A549 (cell line): ENCODE data around the gene WWP2. TPM values are rescaled to one million over a fixed set of nuclear protein-coding genes. Genes with fewer than 3 reads are reported as not detected.

Experiments
- ATAC-seq, 2 experiments: fragments of 200-7000 bp in 1 of 2; fragments of >200 bp in 1 of 2; cut with Nextera tagmentation in 1 of 2; cut with Tn5 transposase in 1 of 2; 3 replicates each; pipeline versions ENCODE4 v1.8.0 to v1.9.1; 2018 to 2020; ENCODE audit warnings: mild to moderate bottlenecking in 1 of 2, moderate library complexity in 1 of 2
- CTCF ChIA-PET: fragments of 300-600 bp; sonication (Branson Sonifier 250); formaldehyde crosslinking; extraction: SDS; loops from one replicate; lab custom pipeline; 2021; ENCODE audit warnings: antibody characterized with exemption, inconsistent platforms; lab: Yijun Ruan, JAX
- POLR2A ChIA-PET: fragments of 350-600 bp; formaldehyde crosslinking; extraction: SDS; loops from one replicate; lab custom pipeline; 2021; ENCODE audit warnings: antibody characterized with exemption, inconsistent platforms; lab: Yijun Ruan, JAX
- DNase-seq, 2 experiments: peaks; one replicate each; pipeline versions ENCODE4 v3.0.0 to v3.0.0-alpha.2; 2011 to 2016; ENCODE audit warnings: low read depth in 1 of 2, low spot score in 1 of 2
- FAIRE-seq: peaks from 2 replicates; lab custom pipeline; 2011; peaks lifted over from hg19 to GRCh38; lab: Jason Lieb, UNC
- H3K27ac ChIP-seq, 2 experiments: fragments of >200 bp; sonication (Bioruptor Twin); formaldehyde crosslinking; 3 replicates each; pipeline ENCODE4 v1.5.1; 2016 to 2017
- H3K4me1 ChIP-seq: fragments of >200 bp; sonication (Bioruptor Twin); formaldehyde crosslinking; 3 replicates; pipeline ENCODE4 v1.6.1; 2016
- H3K4me2 ChIP-seq: fragments of >200 bp; sonication (Bioruptor Twin); formaldehyde crosslinking; 3 replicates; pipeline ENCODE4 v1.6.1; 2016
- H3K4me3 ChIP-seq: fragments of >200 bp; sonication (Bioruptor Twin); formaldehyde crosslinking; 3 replicates; pipeline ENCODE4 v1.5.1; 2016
- H3K9me3 ChIP-seq: fragments of >200 bp; sonication (Bioruptor Twin); formaldehyde crosslinking; 3 replicates; pipeline ENCODE4 v1.6.1; 2016
- BHLHE40 ChIP-seq: IDR thresholded peaks from 2 replicates; pipeline ENCODE4 v1.6.1; 2012; ENCODE audit warnings: low read depth, low read length, inconsistent platforms
- CBX2 ChIP-seq: fragments of 200-600 bp; sonication (generic); IDR thresholded peaks from 2 replicates; pipeline ENCODE4 v1.6.1; 2016; ENCODE audit warnings: low read depth, mild to moderate bottlenecking, borderline replicate concordance
- CEBPB ChIP-seq, 2 experiments: fragments of >200 bp in 1 of 2; sonication (Bioruptor Twin) in 1 of 2; formaldehyde crosslinking in 1 of 2; IDR thresholded peaks; 2 replicates each; pipeline ENCODE4 v1.6.1; 2012 to 2016
- FOSB ChIP-seq: fragments of 250-450 bp; sonication (Bioruptor Pico); IDR thresholded peaks from 2 replicates; pipeline ENCODE4 v1.5.0; 2020; ENCODE audit warnings: mild to moderate bottlenecking, moderate library complexity
- FOSL2 ChIP-seq, 2 experiments: fragments of 450-650 bp in 1 of 2; fragments of >200 bp in 1 of 2; sonication (Bioruptor Twin) in 1 of 2; formaldehyde crosslinking; IDR thresholded peaks; 2 replicates each; pipeline versions ENCODE4 v1.5.0 to v1.6.1; 2016 to 2020; ENCODE audit warnings: mild to moderate bottlenecking in 1 of 2, moderate library complexity in 1 of 2
- HOXA7 ChIP-seq: fragments of 250-450 bp; sonication (Bioruptor Pico); IDR thresholded peaks from 2 replicates; pipeline ENCODE4 v1.5.0; 2020; ENCODE audit warnings: mild to moderate bottlenecking, moderate library complexity
- HOXB13 ChIP-seq: fragments of 250-450 bp; sonication (Bioruptor Pico); IDR thresholded peaks from 2 replicates; pipeline ENCODE4 v1.5.0; 2020; ENCODE audit warnings: low read depth, mild to moderate bottlenecking, moderate library complexity
- HOXB5 ChIP-seq: fragments of 250-450 bp; sonication (Bioruptor Pico); IDR thresholded peaks from 2 replicates; pipeline ENCODE4 v1.5.0; 2020; ENCODE audit warnings: mild to moderate bottlenecking, moderate library complexity
- JUNB ChIP-seq: fragments of >200 bp; sonication (Bioruptor Twin); formaldehyde crosslinking; IDR thresholded peaks from 2 replicates; pipeline ENCODE4 v1.6.1; 2016
- MAFK ChIP-seq: fragments of 450-650 bp; IDR thresholded peaks from 2 replicates; pipeline ENCODE4 v1.6.1; 2014; ENCODE audit not compliant: partially characterized antibody
- MAZ ChIP-seq: fragments of 150-350 bp; IDR thresholded peaks from 2 replicates; pipeline ENCODE4 v1.6.1; 2014; ENCODE audit warnings: antibody characterized with exemption, low read depth, low read length, borderline replicate concordance
- MYC ChIP-seq: IDR thresholded peaks from 2 replicates; pipeline ENCODE4 v1.6.1; 2012; ENCODE audit warnings: mild to moderate bottlenecking, inconsistent platforms, low read length, improper control_type of control experiment, borderline replicate concordance
- NPAS2 ChIP-seq: fragments of 250-450 bp; sonication (Bioruptor Pico); IDR thresholded peaks from 2 replicates; pipeline ENCODE4 v1.8.0; 2022; ENCODE audit warnings: mild to moderate bottlenecking, moderate library complexity, borderline replicate concordance
- RAD21 ChIP-seq, 2 experiments: fragments of >200 bp in 1 of 2; sonication (Bioruptor Twin) in 1 of 2; formaldehyde crosslinking in 1 of 2; IDR thresholded peaks in 1 of 2; conservative IDR thresholded peaks in 1 of 2; 2 replicates in 1 of 2; 3 replicates in 1 of 2; pipeline ENCODE4 v1.6.1; 2012 to 2018; ENCODE audit warnings: inconsistent platforms in 1 of 2
- RCOR1 ChIP-seq: fragments of 150-350 bp; IDR thresholded peaks from 2 replicates; pipeline ENCODE4 v1.6.1; 2014; ENCODE audit warnings: antibody characterized with exemption, low read length, low read depth
- ZFP36 ChIP-seq: fragments of 450-650 bp; IDR thresholded peaks from 2 replicates; pipeline ENCODE4 v1.6.1; 2014; ENCODE audit warnings: borderline replicate concordance; ENCODE audit not compliant: partially characterized antibody
- WGBS: methylation state at CpG from one replicate; pipeline ENCODE4 v1.1.6; 2017; ENCODE audit errors: missing lambda C conversion rate; 5-methylcytosine and 5-hydroxymethylcytosine counted together
- polyA plus RNA-seq, 4 experiments: library from polyadenylated mRNA; depleted of rRNA in 3 of 4; stranded (reverse); fragments of >200 nt; fragmentation: RNase III in 1 of 4; extraction: RNeasy Plus Mini Kit Qiagen cat#74134 plus additional on column Dnase treatment in 1 of 4; gene quantifications; 2 replicates in 3 of 4; 3 replicates in 1 of 4; pipeline ENCODE4 v1.2.3, GENCODE V29; 2011 to 2017
- TF ChIP-seq, protein P1 (sequence below): IDR thresholded peaks from 2 replicates; pipeline ENCODE4 v1.6.1; 2012
- TF ChIP-seq, protein P2 (sequence below): fragments of >200 bp; sonication (Bioruptor Twin); formaldehyde crosslinking; IDR thresholded peaks from 3 replicates; pipeline ENCODE4 v1.5.1; 2016
- TF ChIP-seq, protein P3 (sequence below): fragments of >200 bp; sonication (Bioruptor Twin); formaldehyde crosslinking; IDR thresholded peaks from 2 replicates; pipeline ENCODE4 v1.6.1; 2016
- TF ChIP-seq, protein P4 (sequence below): fragments of 450-650 bp; IDR thresholded peaks from 2 replicates; pipeline ENCODE4 v1.6.1; 2014; ENCODE audit warnings: antibody characterized with exemption

The WWP2 gene
- polyA plus RNA-seq, 2 of the 4 experiments (the other 2 are of a cell fraction) = 16.1 to 16.2 TPM

DNA sequence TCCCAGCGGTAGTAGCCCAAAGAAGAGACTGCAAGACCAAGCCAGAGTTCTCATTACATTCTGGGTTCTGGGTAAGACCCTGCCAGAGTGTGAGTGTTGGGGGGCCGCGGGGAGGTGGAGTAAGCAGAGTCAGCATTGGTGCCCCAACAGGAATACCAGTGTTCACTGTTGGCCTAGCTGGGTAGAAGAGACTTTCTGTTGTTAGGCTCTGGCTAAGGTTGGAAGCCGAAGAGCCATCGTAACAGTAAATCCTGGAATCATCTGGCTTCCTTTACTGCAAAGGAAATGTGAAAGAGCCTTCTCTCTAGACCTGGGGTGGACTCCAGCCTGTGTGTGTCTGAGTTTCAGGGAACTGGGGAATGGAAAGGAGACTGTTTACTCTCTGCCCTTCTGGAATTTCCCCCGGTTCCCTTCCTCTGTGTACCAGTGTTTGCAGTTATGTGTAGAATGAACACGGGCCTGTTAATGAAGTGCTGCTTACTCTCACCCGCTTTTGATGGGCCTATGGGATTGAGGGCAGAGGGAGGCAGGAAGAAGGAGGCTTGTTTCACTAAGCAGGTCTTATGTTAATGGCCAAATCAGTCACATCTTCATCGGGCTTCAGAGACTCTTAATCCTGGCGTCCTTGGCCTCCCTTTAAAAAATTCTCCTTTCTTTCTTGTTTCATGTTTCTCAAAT is 68.5 kb downstream of the WWP2 start:
- WGBS = 42% methylated on average over 10 of the region's 10 CpGs
- peak; percentile 80 to 81; a peak in 5 of 6 replicates for ATAC-seq
- POLR2A ChIA-PET = no interaction called here
- Histone ChIP-seq H3K4me2 (peak overlapping the region; percentile 83), H3K4me3 (peak overlapping the region; percentile 5; the same call in 1 of the 3 replicates), H3K9me3 (no peaks in the 10 kb centered on the region), H3K27ac (peak overlapping the region; percentile 84 to 89), H3K4me1 (peaks cover 51% of the 10 kb centered on the region)
- peak; percentile 31 to 50 for DNase-seq
- CTCF ChIA-PET = interaction anchor here (1.3 to 2.3 kb wide), 4 partner anchors 34 to 107 kb away, joined by 3 to 9 read pairs (median 5); no protein-coding TSS in a partner anchor
- TF ChIP-seq, protein P1, sequence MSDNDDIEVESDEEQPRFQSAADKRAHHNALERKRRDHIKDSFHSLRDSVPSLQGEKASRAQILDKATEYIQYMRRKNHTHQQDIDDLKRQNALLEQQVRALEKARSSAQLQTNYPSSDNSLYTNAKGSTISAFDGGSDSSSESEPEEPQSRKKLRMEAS = 0 out of 2 replicates have a peak, but pooled peaks have one; percentile 35
- TF ChIP-seq FOSL2 (IDR thresholded peaks at IDR 0.05) (no peak), FOSL2 (CRISPR knock-in tag; IDR thresholded peaks at IDR 0.05) (no peak), RCOR1 (no peak), HOXB13 (CRISPR knock-in tag) (no peak)
- FAIRE-seq = peak; percentile 49

DNA sequence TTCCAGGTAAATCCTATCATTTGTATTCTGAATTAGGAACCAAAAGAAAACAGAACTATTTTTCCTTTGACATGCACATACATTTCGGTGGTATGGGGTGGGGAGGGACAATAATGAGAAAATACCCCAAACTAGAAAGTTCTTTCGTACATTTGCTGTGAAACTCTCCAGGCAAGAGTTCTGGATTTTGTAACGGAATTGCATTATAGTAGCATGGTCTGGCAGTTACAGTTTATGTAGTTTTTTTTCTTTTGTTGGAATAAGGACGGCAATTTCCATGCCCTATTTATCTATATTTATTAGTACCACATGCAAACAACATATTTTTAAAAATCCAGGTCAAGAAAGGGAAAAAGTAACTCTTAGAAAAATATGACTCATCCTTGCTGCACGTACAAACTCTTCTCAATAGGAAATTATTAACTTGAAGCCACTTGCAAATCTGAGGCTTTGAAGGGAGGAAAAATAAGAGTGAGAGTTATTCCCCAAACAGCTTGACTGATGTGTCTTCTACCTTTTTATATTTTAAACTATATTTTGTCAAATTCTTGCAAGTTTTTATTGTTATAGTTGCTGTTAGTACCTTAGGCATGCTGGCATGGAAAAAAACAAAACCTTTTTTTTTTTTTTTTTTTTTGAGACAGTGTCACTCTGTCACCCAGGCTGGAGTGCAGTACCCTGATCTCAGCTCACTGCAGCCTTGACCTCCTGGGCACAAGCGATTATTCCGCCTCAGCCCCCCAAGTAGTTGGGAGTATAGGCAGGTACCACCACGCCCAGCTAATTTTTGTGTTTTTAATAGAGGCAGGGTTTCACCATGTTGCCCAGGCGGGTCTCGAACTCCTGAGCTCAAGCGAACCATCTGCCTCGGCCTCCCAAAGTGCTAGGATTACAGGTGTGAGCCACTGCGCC is 69.3 kb downstream of the WWP2 start:
- H3K4me2 ChIP-seq = peak overlapping the region; percentile 83
- ChIA-PET POLR2A (no interaction called here), CTCF (no interaction called here)
- no peaks in the 10 kb centered on the region for H3K9me3 ChIP-seq
- peak overlapping the region; percentile 5; the same call in 1 of the 3 replicates for H3K4me3 ChIP-seq
- H3K4me1 ChIP-seq = peaks cover 50% of the 10 kb centered on the region
- 25% methylated on average over 13 of the region's 13 CpGs for WGBS
- no peak for FAIRE-seq
- peak; percentile 40 to 65 for DNase-seq
- TF ChIP-seq JUNB = peak; percentile 51; the same call in 1 of the 2 replicates
- TF ChIP-seq RCOR1 = no peak
- TF ChIP-seq FOSL2 (IDR thresholded peaks at IDR 0.05) = peak; percentile 45; the same call in 1 of the 2 replicates
- TF ChIP-seq FOSL2 (CRISPR knock-in tag; IDR thresholded peaks at IDR 0.05) = peak; percentile 95
- TF ChIP-seq, all 56 proteins: peak for 2
- H3K27ac ChIP-seq = peak overlapping the region; percentile 84 to 89
- ATAC-seq = peak; percentile 64 to 73; a peak in 3 of 6 replicates

DNA sequence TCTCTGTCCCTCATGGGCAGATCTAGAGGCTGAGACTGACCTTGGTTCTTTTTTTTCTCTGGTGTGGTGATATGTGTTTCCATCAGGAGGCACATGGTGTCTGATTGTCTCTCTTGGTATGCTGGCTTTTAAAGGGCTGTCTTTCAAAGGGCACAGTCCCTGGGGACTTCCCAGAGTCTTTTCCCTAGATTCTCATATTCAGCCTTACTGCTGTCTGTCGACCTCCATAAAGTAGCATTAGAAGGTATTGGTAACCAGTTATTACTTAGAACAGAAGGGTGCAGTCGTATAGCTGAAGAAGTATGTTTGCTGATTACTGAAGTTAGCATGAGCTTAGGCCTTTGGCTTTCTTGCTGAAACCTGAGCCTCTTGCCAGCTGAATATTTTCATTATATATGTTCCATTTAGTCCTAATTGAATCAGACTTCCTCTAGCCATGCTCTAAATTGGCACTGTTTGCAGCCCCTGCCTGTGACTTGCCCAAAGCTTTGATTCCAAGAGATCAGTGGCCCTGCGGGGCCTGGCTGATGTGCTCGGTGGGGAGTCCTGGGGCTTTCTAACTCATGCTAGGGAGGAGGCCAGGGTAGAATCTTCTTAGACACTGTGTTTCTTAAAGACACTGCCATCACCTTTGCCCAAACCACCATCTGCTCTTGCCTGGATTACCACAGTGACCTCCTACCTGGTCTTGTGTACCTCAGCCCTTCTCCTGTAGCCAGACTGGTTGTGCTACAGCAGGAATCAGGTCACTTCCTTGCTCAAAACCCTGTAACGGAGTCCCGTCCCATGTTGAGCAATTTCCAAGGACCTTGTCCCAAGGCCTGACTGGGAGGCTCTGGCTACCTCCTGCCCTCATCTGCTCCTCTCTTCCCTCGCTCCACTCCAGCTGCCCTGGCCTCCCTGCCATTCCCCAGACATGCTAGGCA is 71.5 kb downstream of the WWP2 start:
- ATAC-seq (no peak), FAIRE-seq (no peak), DNase-seq (no peak)
- peaks cover 39% of the 10 kb centered on the region for H3K4me1 ChIP-seq
- 0 out of 3 replicates have a peak overlapping the region, but pooled peaks have one; percentile 12 for H3K4me2 ChIP-seq
- H3K9me3 ChIP-seq = no peaks in the 10 kb centered on the region
- TF ChIP-seq HOXB5 (no peak), FOSB (CRISPR knock-in tag) (no peak), CEBPB (IDR thresholded peaks at IDR 0.05) (no peak), MAFK (no peak), ZFP36 (no peak), MAZ (no peak), BHLHE40 (no peak), MYC (no peak), RAD21 (conservative IDR thresholded peaks at IDR 0.05 in 1 of 2, IDR thresholded peaks at IDR 0.05 in 1 of 2) (no peak), NPAS2 (CRISPR knock-in tag) (no peak), CBX2 (no peak), HOXA7 (CRISPR knock-in tag) (no peak)
- TF ChIP-seq, protein P2, sequence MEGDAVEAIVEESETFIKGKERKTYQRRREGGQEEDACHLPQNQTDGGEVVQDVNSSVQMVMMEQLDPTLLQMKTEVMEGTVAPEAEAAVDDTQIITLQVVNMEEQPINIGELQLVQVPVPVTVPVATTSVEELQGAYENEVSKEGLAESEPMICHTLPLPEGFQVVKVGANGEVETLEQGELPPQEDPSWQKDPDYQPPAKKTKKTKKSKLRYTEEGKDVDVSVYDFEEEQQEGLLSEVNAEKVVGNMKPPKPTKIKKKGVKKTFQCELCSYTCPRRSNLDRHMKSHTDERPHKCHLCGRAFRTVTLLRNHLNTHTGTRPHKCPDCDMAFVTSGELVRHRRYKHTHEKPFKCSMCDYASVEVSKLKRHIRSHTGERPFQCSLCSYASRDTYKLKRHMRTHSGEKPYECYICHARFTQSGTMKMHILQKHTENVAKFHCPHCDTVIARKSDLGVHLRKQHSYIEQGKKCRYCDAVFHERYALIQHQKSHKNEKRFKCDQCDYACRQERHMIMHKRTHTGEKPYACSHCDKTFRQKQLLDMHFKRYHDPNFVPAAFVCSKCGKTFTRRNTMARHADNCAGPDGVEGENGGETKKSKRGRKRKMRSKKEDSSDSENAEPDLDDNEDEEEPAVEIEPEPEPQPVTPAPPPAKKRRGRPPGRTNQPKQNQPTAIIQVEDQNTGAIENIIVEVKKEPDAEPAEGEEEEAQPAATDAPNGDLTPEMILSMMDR = no peak
- TF ChIP-seq, protein P3, sequence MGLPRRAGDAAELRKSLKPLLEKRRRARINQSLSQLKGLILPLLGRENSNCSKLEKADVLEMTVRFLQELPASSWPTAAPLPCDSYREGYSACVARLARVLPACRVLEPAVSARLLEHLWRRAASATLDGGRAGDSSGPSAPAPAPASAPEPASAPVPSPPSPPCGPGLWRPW = no peak
- TF ChIP-seq, protein P4, sequence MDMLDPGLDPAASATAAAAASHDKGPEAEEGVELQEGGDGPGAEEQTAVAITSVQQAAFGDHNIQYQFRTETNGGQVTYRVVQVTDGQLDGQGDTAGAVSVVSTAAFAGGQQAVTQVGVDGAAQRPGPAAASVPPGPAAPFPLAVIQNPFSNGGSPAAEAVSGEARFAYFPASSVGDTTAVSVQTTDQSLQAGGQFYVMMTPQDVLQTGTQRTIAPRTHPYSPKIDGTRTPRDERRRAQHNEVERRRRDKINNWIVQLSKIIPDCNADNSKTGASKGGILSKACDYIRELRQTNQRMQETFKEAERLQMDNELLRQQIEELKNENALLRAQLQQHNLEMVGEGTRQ = no peak
- TF ChIP-seq, all 56 proteins: peak for 0
- Histone ChIP-seq H3K4me3 (no peak overlapping the region), H3K27ac (peak overlapping the region; percentile 6 to 89; a peak in 5 of 6 replicates)
- ChIA-PET POLR2A (no interaction called here), CTCF (interaction anchor here (4.3 kb wide), 1 partner anchor 37 kb away, joined by 15 read pairs; no protein-coding TSS in a partner anchor)
- WGBS = 81% methylated on average over 7 of the region's 7 CpGs
